Right renal cortex interstitium (tissue), 3 donors: ENCODE measurements around the gene SFRP2. TPM values are rescaled to one million over a fixed set of nuclear protein-coding genes. Genes with fewer than 3 reads are reported as not detected.

ENCODE experiments used
- DNase-seq, 3 donors: peaks; one replicate each; pipeline ENCODE4 v3.0.0-alpha.2; 2013; ENCODE audit warnings: low read depth in 3 of 3, low spot score in 2 of 3
- polyA plus RNA-seq, 3 donors: library from polyadenylated mRNA; unstranded; fragments of 120-200 nt; gene quantifications; one replicate each; pipeline ENCODE4 v1.2.1, GENCODE V29; 2013; ENCODE audit not compliant: insufficient read length in 3 of 3

Gene SFRP2
- polyA plus RNA-seq, 3 donors: 15.4 to 18.4 (median 16.5) TPM

GRCh38 chr4:153778383-153778782 is 10.5 kb downstream of the SFRP2 start:
- no peak for DNase-seq

- no peak for DNase-seq
These were observed 11.5 kb downstream of the SFRP2 start for GRCh38 chr4:153777421-153777820.

GRCh38 chr4:153776601-153777000 is 12.3 kb downstream of the SFRP2 start:
- no peak for DNase-seq

- DNase-seq: no peak
These were observed 15.6 kb downstream of the SFRP2 start for GRCh38 chr4:153773236-153773690.

- no peak for DNase-seq
These were observed 17.8 kb downstream of the SFRP2 start for GRCh38 chr4:153771046-153771445.

GRCh38 chr4:153766758-153767157 is 22.1 kb downstream of the SFRP2 start:
- DNase-seq: no peak

- no peak for DNase-seq
These were observed 23.0 kb downstream of the SFRP2 start for GRCh38 chr4:153765894-153766293.

GRCh38 chr4:153764601-153765368 is 24.1 kb downstream of the SFRP2 start:
- no peak for DNase-seq

GRCh38 chr4:153763404-153763803 is 25.5 kb downstream of the SFRP2 start:
- no peak for DNase-seq

GRCh38 chr4:153759407-153760316 is 29.2 kb downstream of the SFRP2 start, which contains the start of gene RNF175:
RNF175 (minus strand) TSS chr4:153760024; CDS start chr4:153759862, 162 bp downstream.
- DNase-seq: no peak

- DNase-seq: no peak
These were observed 30.0 kb downstream of the SFRP2 start for GRCh38 chr4:153758688-153759406.

GRCh38 chr4:153758136-153758535 is 30.7 kb downstream of the SFRP2 start:
- no peak for DNase-seq

- no peak for DNase-seq
These were observed 31.5 kb downstream of the SFRP2 start for GRCh38 chr4:153757407-153757806.

- no peak for DNase-seq
These were observed 33.7 kb downstream of the SFRP2 start for GRCh38 chr4:153755186-153755585.

- DNase-seq: peak; percentile 67 to 73 (median 72)
These were observed 38.6 kb downstream of the SFRP2 start for GRCh38 chr4:153750197-153750817.

GRCh38 chr4:153748378-153748777 is 40.5 kb downstream of the SFRP2 start:
- DNase-seq: no peak

GRCh38 chr4:153747406-153747955 is 41.4 kb downstream of the SFRP2 start:
- DNase-seq: no peak

GRCh38 chr4:153745651-153746050 is 43.2 kb downstream of the SFRP2 start:
- no peak for DNase-seq

GRCh38 chr4:153741541-153741940 is 47.3 kb downstream of the SFRP2 start:
- no peak for DNase-seq

- no peak for DNase-seq
These were observed 52.9 kb downstream of the SFRP2 start for GRCh38 chr4:153735906-153736461.
